H9 (cell line): ENCODE results near the gene JAG1. TPM values are rescaled to one million over a fixed set of nuclear protein-coding genes. Genes with fewer than 3 reads are reported as not detected.

Experiments used
- DNase-seq: peaks from one replicate; pipeline ENCODE4 v3.0.0-alpha.2; 2017
- H2AFZ ChIP-seq: one replicate; pipeline ENCODE4 v1.6.1; 2013; ENCODE audit warnings: mild to moderate bottlenecking, low read length, control low read depth, moderate library complexity
- H2AK5ac ChIP-seq: 2 replicates; pipeline ENCODE4 v1.6.1; 2013; ENCODE audit warnings: low read length, control low read depth, mixed read lengths; ENCODE audit not compliant: insufficient read length
- H2BK120ac ChIP-seq: one replicate; pipeline ENCODE4 v1.6.1; 2013; ENCODE audit warnings: low read depth, mild to moderate bottlenecking, low read length, control low read depth, inconsistent platforms; ENCODE audit not compliant: poor library complexity, severe bottlenecking
- H2BK12ac ChIP-seq: 2 replicates; pipeline ENCODE4 v1.6.1; 2013; ENCODE audit warnings: low read length, control low read depth, mixed read lengths, low read depth; ENCODE audit not compliant: insufficient read length
- H2BK15ac ChIP-seq: 2 replicates; pipeline ENCODE4 v1.6.1; 2013; ENCODE audit warnings: low read depth, low read length, control low read depth
- H2BK20ac ChIP-seq: one replicate; pipeline ENCODE4 v1.6.1; 2013; ENCODE audit warnings: low read depth, mild to moderate bottlenecking, low read length, control low read depth, inconsistent platforms; ENCODE audit not compliant: poor library complexity, severe bottlenecking
- H2BK5ac ChIP-seq: 2 replicates; pipeline ENCODE4 v1.6.1; 2013; ENCODE audit warnings: low read length, control low read depth, mixed read lengths; ENCODE audit not compliant: insufficient read length
- H3K14ac ChIP-seq: 2 replicates; pipeline ENCODE4 v1.6.1; 2013; ENCODE audit warnings: low read length, control low read depth; ENCODE audit not compliant: insufficient read depth
- H3K18ac ChIP-seq: 2 replicates; pipeline ENCODE4 v1.6.1; 2013; ENCODE audit warnings: low read depth, mild to moderate bottlenecking, mixed read lengths, low read length, control low read depth; ENCODE audit not compliant: insufficient read length
- H3K23ac ChIP-seq: 2 replicates; pipeline ENCODE4 v1.6.1; 2013; ENCODE audit warnings: low read length, control low read depth, mixed read lengths, low read depth; ENCODE audit not compliant: insufficient read length
- H3K23me2 ChIP-seq: 2 replicates; pipeline ENCODE4 v1.6.1; 2013; ENCODE audit warnings: low read depth, mild to moderate bottlenecking, mixed read lengths, low read length, control low read depth; ENCODE audit not compliant: insufficient read length, poor library complexity, severe bottlenecking
- H3K27ac ChIP-seq: 2 replicates; pipeline ENCODE4 v1.5.1; 2013; ENCODE audit warnings: low read length, control low read depth, mixed read lengths, low read depth; ENCODE audit not compliant: insufficient read length
- H3K27me3 ChIP-seq: 2 replicates; pipeline ENCODE4 v1.6.1; 2013; ENCODE audit warnings: low read length, control low read depth, inconsistent platforms; ENCODE audit not compliant: insufficient read depth
- H3K4ac ChIP-seq: 2 replicates; pipeline ENCODE4 v1.6.1; 2013; ENCODE audit warnings: low read depth, mild to moderate bottlenecking, control low read depth, inconsistent platforms, low read length, moderate library complexity
- H3K4me1 ChIP-seq: 2 replicates; pipeline ENCODE4 v1.6.1; 2013; ENCODE audit warnings: low read length, control low read depth, inconsistent platforms; ENCODE audit not compliant: insufficient read depth
- H3K4me2 ChIP-seq: 2 replicates; pipeline ENCODE4 v1.6.1; 2013; ENCODE audit warnings: low read length, control low read depth, mixed read lengths; ENCODE audit not compliant: insufficient read length, insufficient read depth
- H3K56ac ChIP-seq: 2 replicates; pipeline ENCODE4 v1.6.1; 2013; ENCODE audit warnings: low read depth, mild to moderate bottlenecking, mixed read lengths, low read length, control low read depth; ENCODE audit not compliant: insufficient read length
- H3K79me1 ChIP-seq: 2 replicates; pipeline ENCODE4 v1.6.1; 2013; ENCODE audit warnings: low read depth, mild to moderate bottlenecking, moderate library complexity, low read length, control low read depth, inconsistent platforms; ENCODE audit not compliant: insufficient read depth, poor library complexity, severe bottlenecking
- H3K79me2 ChIP-seq: 2 replicates; pipeline ENCODE4 v1.6.1; 2013; ENCODE audit warnings: low read length, control low read depth, inconsistent platforms; ENCODE audit not compliant: insufficient read depth
- H3K9ac ChIP-seq: 2 replicates; pipeline ENCODE4 v1.6.1; 2013; ENCODE audit warnings: low read length, control low read depth, mixed read lengths; ENCODE audit not compliant: insufficient read length; ENCODE audit errors: extremely low read depth
- H3K9me3 ChIP-seq: one replicate; pipeline ENCODE4 v1.6.1; 2013; ENCODE audit warnings: low read depth, low read length, inconsistent platforms; ENCODE audit not compliant: control insufficient read depth
- H3T11ph ChIP-seq: one replicate; pipeline ENCODE4 v1.6.1; 2013; ENCODE audit warnings: mild to moderate bottlenecking, low read length, control low read depth, inconsistent platforms
- H4K20me1 ChIP-seq: one replicate; pipeline ENCODE4 v1.6.1; 2013; ENCODE audit not compliant: control insufficient read depth, insufficient read length, insufficient read depth
- H4K5ac ChIP-seq: 2 replicates; pipeline ENCODE4 v1.6.1; 2013; ENCODE audit warnings: low read depth, mild to moderate bottlenecking, mixed read lengths, low read length, control low read depth; ENCODE audit not compliant: insufficient read length
- H4K8ac ChIP-seq: replicated peaks from 2 replicates; pipeline ENCODE4 v1.6.1; 2013; ENCODE audit warnings: low read length, control low read depth, mixed read lengths, low read depth; ENCODE audit not compliant: insufficient read length
- H4K91ac ChIP-seq: 2 replicates; pipeline ENCODE4 v1.6.1; 2013; ENCODE audit warnings: low read depth, mild to moderate bottlenecking, moderate library complexity, mixed read lengths, low read length, control low read depth; ENCODE audit not compliant: insufficient read length
- H3K27ac Mint-ChIP-seq, 3 experiments: 2 replicates in 2 of 3; 3 replicates in 1 of 3; pipeline ENCODE4 v1.8.0; 2020 to 2021; ENCODE audit warnings: mixed read lengths in 3 of 3, mild to moderate bottlenecking in 1 of 3, moderate library complexity in 1 of 3
- H3K27me3 Mint-ChIP-seq: 2 replicates; pipeline ENCODE4 v1.8.0; 2021; ENCODE audit warnings: low read depth, mild to moderate bottlenecking, moderate library complexity, mixed read lengths
- H3K36me3 Mint-ChIP-seq, 3 experiments: 2 replicates in 2 of 3; 3 replicates in 1 of 3; pipeline ENCODE4 v1.8.0; 2020 to 2021; ENCODE audit warnings: low read depth in 3 of 3, mixed read lengths in 3 of 3; ENCODE audit not compliant: insufficient read depth in 1 of 3
- H3K4me1 Mint-ChIP-seq, 2 experiments: 2 replicates each; pipeline ENCODE4 v1.8.0; 2020; ENCODE audit warnings: mixed read lengths in 2 of 2
- H3K4me3 Mint-ChIP-seq, 2 experiments: 2 replicates in 1 of 2; 3 replicates in 1 of 2; pipeline ENCODE4 v1.8.0; 2020 to 2021; ENCODE audit warnings: mild to moderate bottlenecking in 2 of 2, mixed read lengths in 2 of 2, moderate library complexity in 1 of 2
- H3K9me3 Mint-ChIP-seq, 2 experiments: 2 replicates in 1 of 2; 3 replicates in 1 of 2; pipeline ENCODE4 v1.8.0; 2020; ENCODE audit warnings: mild to moderate bottlenecking in 2 of 2, mixed read lengths in 2 of 2, moderate library complexity in 1 of 2
- CTCF ChIP-seq: fragments of 200-600 bp; sonication (generic); conservative IDR thresholded peaks from 3 replicates; pipeline ENCODE4 v1.8.0; 2021; ENCODE audit warnings: antibody characterized with exemption, mild to moderate bottlenecking
- WGBS: extraction: QIAGEN DNeasy Blood & Tissue Kit; methylation state at CpG from one replicate; pipeline ENCODE4 v1.1.7; 2013; ENCODE audit warnings: missing lambda C conversion rate, low lambda C conversion rate, mixed read lengths; ENCODE audit not compliant: insufficient read length; ENCODE audit errors: extremely low coverage; 5-methylcytosine and 5-hydroxymethylcytosine counted together
- total RNA-seq: library from RNA; stranded (reverse); gene quantifications from 2 replicates; pipeline ENCODE4 v1.2.1, GENCODE V29; 2021

JAG1 gene
- total RNA-seq, 1 experiment from 2014 or later, result 58.1 TPM

- Histone ChIP-seq H3K56ac (no peak overlapping the region), H2BK120ac (no peak overlapping the region), H3K79me1 (no peaks in the 10 kb centered on the region), H2AK5ac (no peak overlapping the region), H2AFZ (no peak overlapping the region), H3K9ac (no peak overlapping the region), H3K27me3 (no peaks in the 10 kb centered on the region), H3K27ac (no peak overlapping the region), H2BK20ac (no peak overlapping the region), H2BK12ac (no peak overlapping the region), H3K14ac (no peak overlapping the region), H3K4ac (no peak overlapping the region), H4K8ac (no peak overlapping the region), H3T11ph (no peak overlapping the region), H2BK15ac (no peak overlapping the region), H4K20me1 (no peaks in the 10 kb centered on the region), H4K91ac (no peak overlapping the region), H3K9me3 (no peaks in the 10 kb centered on the region), H4K5ac (no peak overlapping the region), H3K79me2 (no peaks in the 10 kb centered on the region), H3K18ac (no peak overlapping the region), H3K4me1 (no peaks in the 10 kb centered on the region), H3K4me2 (no peak overlapping the region), H2BK5ac (no peak overlapping the region), H3K23me2 (no peaks in the 10 kb centered on the region), H3K23ac (no peak overlapping the region)
- no peak for TF ChIP-seq CTCF
- no CpG with 5 or more reads among the region's 4 CpGs for WGBS
- no peaks in the 10 kb centered on the region for H3K27me3 Mint-ChIP-seq
- peaks cover 9 to 14% of the 10 kb centered on the region in 2 experiments; a peak in 3 of 4 replicates for H3K4me1 Mint-ChIP-seq
- H3K4me3 Mint-ChIP-seq, result no peak overlapping the region
- no peak overlapping the region for H3K27ac Mint-ChIP-seq
- no peak for DNase-seq
- H3K36me3 Mint-ChIP-seq, result peaks cover 0 to 3% (median 1%) of the 10 kb centered on the region in 3 experiments; a peak in 3 of 7 replicates
- no peaks in the 10 kb centered on the region for H3K9me3 Mint-ChIP-seq
These were observed 77.1 kb downstream of the JAG1 start for GRCh38 chr20:10596710-10597121.
